Measurements from ENCODE around the gene CDK7.

DNA sequence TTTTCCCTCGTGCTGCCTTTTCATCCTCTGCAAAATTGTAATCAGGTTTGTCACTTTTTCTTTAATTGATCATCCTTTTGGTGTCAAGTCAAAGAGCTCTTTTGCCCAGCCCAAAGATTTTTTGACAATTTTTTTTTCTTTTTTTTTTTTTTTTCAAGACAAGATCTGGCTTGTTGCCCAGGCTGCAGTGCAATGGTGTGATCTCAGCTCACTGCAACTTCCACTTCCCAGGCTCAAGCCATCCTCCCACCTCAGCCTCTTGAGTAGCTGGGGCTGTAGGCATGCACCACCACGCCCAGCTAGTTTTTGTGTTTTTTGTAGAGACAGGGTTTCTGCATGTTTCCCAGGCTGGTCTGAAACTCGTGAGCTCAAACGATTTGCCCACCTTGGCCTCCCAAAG lies 36.7 kb downstream of the CDK7 start:
- TF ChIP-seq CTCF (IDR thresholded peaks at IDR 0.05; ENCODE audit: low read depth, low read length) (no peak), MYC (IDR thresholded peaks at IDR 0.05; ENCODE audit: low read depth, low read length) (no peak), MAX (IDR thresholded peaks at IDR 0.05; ENCODE audit: low read depth, low read length) (no peak), POLR2A (IDR thresholded peaks at IDR 0.05; ENCODE audit: extremely low read depth, insufficient read length) (no peak)

All from NB4 (cell line).